Thymus (tissue), 11 donors: Measurements from ENCODE around the gene CA7. TPM values are rescaled to one million over a fixed set of nuclear protein-coding genes. Genes with fewer than 3 reads are reported as not detected.
A peak's percentile ranks its signal among the peaks of the same experiment; 100 is the strongest.

Experiments used
- DNase-seq, 9 donors: peaks; one replicate each; pipeline ENCODE4 v3.0.0-alpha.2; 2013; ENCODE audit warnings: low spot score in 9 of 9, low read depth in 6 of 9, missing footprints in 1 of 9
- H3K27ac ChIP-seq, 2 donors: one replicate each; pipeline ENCODE4 v1.5.1; 2013; ENCODE audit warnings: control low read depth in 1 of 2, low read depth in 1 of 2, low read length in 1 of 2, mild to moderate bottlenecking in 1 of 2, moderate library complexity in 1 of 2
- H3K27me3 ChIP-seq, 2 donors: one replicate each; pipeline ENCODE4 v1.5.1; 2013; ENCODE audit warnings: low read length in 1 of 2; ENCODE audit not compliant: control insufficient read depth in 2 of 2, insufficient read depth in 1 of 2
- H3K36me3 ChIP-seq, 2 donors: one replicate each; pipeline ENCODE4 v1.5.1; 2013; ENCODE audit warnings: low read length in 1 of 2, mild to moderate bottlenecking in 1 of 2, moderate library complexity in 1 of 2; ENCODE audit not compliant: control insufficient read depth in 2 of 2, insufficient read depth in 2 of 2
- H3K4me1 ChIP-seq, 2 donors: one replicate each; pipeline ENCODE4 v1.5.1; 2013; ENCODE audit warnings: low read length in 2 of 2; ENCODE audit not compliant: control insufficient read depth in 2 of 2, insufficient read depth in 2 of 2
- H3K4me3 ChIP-seq, 2 donors: one replicate each; pipeline ENCODE4 v1.5.1; 2013; ENCODE audit warnings: low read length in 2 of 2, control low read depth in 1 of 2, mild to moderate bottlenecking in 1 of 2
- H3K9me3 ChIP-seq, 2 donors: one replicate each; pipeline ENCODE4 v1.5.1; 2013; ENCODE audit warnings: low read length in 1 of 2, mild to moderate bottlenecking in 1 of 2; ENCODE audit not compliant: control insufficient read depth in 2 of 2, insufficient read depth in 1 of 2
- WGBS: extraction: QIAGEN DNeasy Blood & Tissue Kit; methylation state at CpG from one replicate; pipeline ENCODE4 v1.1.7; 2013; 5-methylcytosine and 5-hydroxymethylcytosine counted together
- polyA plus RNA-seq: library from polyadenylated mRNA; stranded (reverse); fragments of 200-250 nt; gene quantifications from one replicate; pipeline ENCODE4 v1.2.3, GENCODE V29; 2013
- total RNA-seq: library from RNA; stranded (reverse); fragments of 120-200 nt; gene quantifications from one replicate; pipeline ENCODE4 v1.2.4, GENCODE V29; 2013
- donor health status: healthy.

The CA7 gene
- total and polyA plus RNA-seq, 2 donors: 0.19 to 0.80 TPM

- Histone ChIP-seq H3K4me3 (no peak overlapping the region), H3K9me3 (no peaks in the 10 kb centered on the region), H3K27me3 (no peaks in the 10 kb centered on the region), H3K4me1 (peaks cover 0 to 2% of the 10 kb centered on the region in 2 donors), H3K36me3 (peaks cover 25 to 53% of the 10 kb centered on the region in 2 donors), H3K27ac (no peak overlapping the region)
- WGBS: 98% methylated on average over 4 of the region's 4 CpGs
- DNase-seq: no peak
Measured at GRCh38 chr16:66824006-66824405, 20.2 kb upstream of the CA7 start.

- no peaks in the 10 kb centered on the region for H3K9me3 ChIP-seq
Measured at GRCh38 chr16:66830422-66831404, 13.5 kb upstream of the CA7 start, which contains the start of gene NAE1. Gene NAE1, minus strand, starts transcription at chr16:66830976. Its CDS starts 77 bp downstream, at chr16:66830899.

GRCh38 chr16:66832190-66832589, 12.0 kb upstream of the CA7 start:
- Histone ChIP-seq H3K36me3 (peaks cover 3 to 8% of the 10 kb centered on the region in 2 donors), H3K4me3 (no peak overlapping the region), H3K27me3 (peaks cover 0 to 6% of the 10 kb centered on the region in 2 donors), H3K9me3 (no peaks in the 10 kb centered on the region), H3K27ac (no peak overlapping the region), H3K4me1 (peaks cover 9 to 15% of the 10 kb centered on the region in 2 donors)
- DNase-seq: no peak
- 92% methylated on average over 3 of the region's 3 CpGs for WGBS

More at GRCh38 chr16:66830422-66831404, 13.5 kb upstream of the CA7 start, which contains the start of gene NAE1:
- Histone ChIP-seq H3K4me1 (peaks cover 9 to 15% of the 10 kb centered on the region in 2 donors), H3K36me3 (peaks cover 12 to 22% of the 10 kb centered on the region in 2 donors), H3K27me3 (peaks cover 0 to 3% of the 10 kb centered on the region in 2 donors), H3K27ac (peak within 1 kb of the TSS; percentile 84 to 91), H3K4me3 (peak within 1 kb of the TSS; percentile 67 to 95)
- DNase-seq: peak; percentile 71 to 97 (median 87)
- WGBS: 1% methylated on average over 84 of the region's 84 CpGs

- peaks cover under 1 to 2% of the 10 kb centered on the region in 2 donors for H3K36me3 ChIP-seq
- 93% methylated on average over 7 of the region's 7 CpGs for WGBS
- H3K4me1 ChIP-seq: peaks cover 9 to 15% of the 10 kb centered on the region in 2 donors
- H3K4me3 ChIP-seq: no peak overlapping the region
- peaks cover 0 to 6% of the 10 kb centered on the region in 2 donors for H3K27me3 ChIP-seq
- DNase-seq: no peak
- H3K9me3 ChIP-seq: no peaks in the 10 kb centered on the region
- H3K27ac ChIP-seq: no peak overlapping the region
Measured at GRCh38 chr16:66832661-66833305, 11.4 kb upstream of the CA7 start.

GRCh38 chr16:66834746-66835145, 9.5 kb upstream of the CA7 start:
- Histone ChIP-seq H3K27ac (no peak overlapping the region), H3K4me1 (peaks cover 5 to 8% of the 10 kb centered on the region in 2 donors), H3K9me3 (no peaks in the 10 kb centered on the region), H3K27me3 (peaks cover 0 to 6% of the 10 kb centered on the region in 2 donors), H3K36me3 (no peaks in the 10 kb centered on the region), H3K4me3 (no peak overlapping the region)
- no peak for DNase-seq
- 93% methylated on average over 5 of the region's 5 CpGs for WGBS

GRCh38 chr16:66840883-66841282, 3.3 kb upstream of the CA7 start:
- Histone ChIP-seq H3K36me3 (no peaks in the 10 kb centered on the region), H3K27ac (no peak overlapping the region), H3K4me1 (no peaks in the 10 kb centered on the region), H3K9me3 (no peaks in the 10 kb centered on the region), H3K27me3 (peaks cover 33 to 45% of the 10 kb centered on the region in 2 donors), H3K4me3 (no peak overlapping the region)
- no peak for DNase-seq
- 60% methylated on average over 3 of the region's 3 CpGs for WGBS

GRCh38 chr16:66841366-66841765, 2.8 kb upstream of the CA7 start:
- no peaks in the 10 kb centered on the region for H3K36me3 ChIP-seq
- H3K4me3 ChIP-seq: no peak overlapping the region
- no peaks in the 10 kb centered on the region for H3K9me3 ChIP-seq
- H3K4me1 ChIP-seq: no peaks in the 10 kb centered on the region
- peaks cover 35 to 50% of the 10 kb centered on the region in 2 donors for H3K27me3 ChIP-seq
- whole genome bisulfite sequencing: 98% methylated on average over 4 of the region's 4 CpGs
- no peak overlapping the region for H3K27ac ChIP-seq
- no peak for DNase-seq

GRCh38 chr16:66842765-66843164, 1.4 kb upstream of the CA7 start:
- Histone ChIP-seq H3K4me1 (no peaks in the 10 kb centered on the region), H3K9me3 (no peaks in the 10 kb centered on the region), H3K27ac (no peak overlapping the region), H3K27me3 (peaks cover 41 to 64% of the 10 kb centered on the region in 2 donors), H3K4me3 (no peak overlapping the region), H3K36me3 (no peaks in the 10 kb centered on the region)
- DNase-seq: no peak
- 95% methylated on average over 7 of the region's 7 CpGs for WGBS

- 97% methylated on average over 2 of the region's 2 CpGs for WGBS
- no peak for DNase-seq
Measured at GRCh38 chr16:66843191-66843590, 1.0 kb upstream of the CA7 start.

More at GRCh38 chr16:66843191-66843590, 1.0 kb upstream of the CA7 start:
- Histone ChIP-seq H3K27me3 (peaks cover 41 to 64% of the 10 kb centered on the region in 2 donors), H3K9me3 (no peaks in the 10 kb centered on the region), H3K4me3 (no peak overlapping the region), H3K36me3 (no peaks in the 10 kb centered on the region), H3K4me1 (no peaks in the 10 kb centered on the region), H3K27ac (no peak overlapping the region)
